ENCODE results near the gene ROGDI. TPM values are rescaled to one million over a fixed set of nuclear protein-coding genes. Genes with fewer than 3 reads are reported as not detected.

Gene ROGDI
- total and polyA plus RNA-seq, 10 of the 15 experiments (the other 5 are each of a cell fraction or from before 2014, with no cell fraction given) = 0.40 to 23.5 (median 12.3) TPM

- H3K27me3 ChIP-seq (replicated peaks in 1 of 2; ENCODE audit: control insufficient read depth in 2 of 2, insufficient read depth in 2 of 2, low read length in 1 of 2) = no peaks in the 10 kb centered on the region
- BruUV-seq (replicated peaks) = TSS peak; percentile 86
- intact Hi-C loops (cut with micrococcal nuclease; ENCODE audit: unreplicated experiment) = loop anchor here (2.0 to 10.0 kb wide), 4 partner anchors 35 to 189 kb away; partner anchors contain the start of genes ANKS3, DNAAF8, SEC14L5 and UBALD1
- no peaks in the 10 kb centered on the region for H4K20me1 ChIP-seq (ENCODE audit: control insufficient read depth, insufficient read depth)
- H3K9ac ChIP-seq (ENCODE audit: control insufficient read depth, insufficient read depth, low read length) = no peak overlapping the region
- TF ChIP-seq ZBTB4 (CRISPR knock-in tag; IDR thresholded peaks at IDR 0.05) = no peak
- 0 out of 2 replicates have a peak, but pooled peaks have one; percentile 18 for TF ChIP-seq POLR2A (IDR thresholded peaks at IDR 0.05; ENCODE audit: low read depth, low read length)
- SMC1A ChIA-PET (ENCODE audit: uncharacterized antibody, unreplicated experiment) = interaction anchor here (1.2 to 2.4 kb wide), 2 partner anchors 8 to 69 kb away, joined by 4 to 11 read pairs; partner anchors contain the start of gene DNAAF8
- H3K79me2 ChIP-seq (ENCODE audit: control insufficient read depth, insufficient read depth, low read length) = no peaks in the 10 kb centered on the region
- H3K4me3 ChIP-seq = no peak overlapping the region
- no peak for DNase-seq (ENCODE audit: low read depth, low spot score)
- no peak overlapping the region for H2AFZ ChIP-seq (ENCODE audit: control insufficient read depth, low read depth, low read length)
- peaks cover 20% of the 10 kb centered on the region for H3K4me1 ChIP-seq (ENCODE audit: control insufficient read depth, insufficient read depth, low read length)
- POLR2A ChIA-PET = interaction anchor here (1.2 kb wide), 1 partner anchor 22 kb away, joined by 3 read pairs; no protein-coding TSS in a partner anchor
- H3K9me3 ChIP-seq (replicated peaks; ENCODE audit: control insufficient read depth, insufficient read depth, low read length) = no peaks in the 10 kb centered on the region
- in situ Hi-C loops (cut with MboI) = no loop called here
- H3K27ac ChIP-seq (ENCODE audit: control insufficient read depth, insufficient read depth) = no peak overlapping the region
- CTCF ChIA-PET = interaction anchor here (0.7 kb wide), 1 partner anchor 57 kb away, joined by 3 read pairs; no protein-coding TSS in a partner anchor
- FAIRE-seq = no peak
- H3K36me3 ChIP-seq (ENCODE audit: control insufficient read depth in 2 of 2, insufficient read depth in 2 of 2, low read length in 1 of 2) = peaks cover 3 to 8% of the 10 kb centered on the region in 2 experiments
- 84% methylated on average over 26 of the region's 26 CpGs for WGBS (ENCODE audit: insufficient coverage, insufficient replicate concordance, low lambda C conversion rate, missing lambda C conversion rate)
- no peak for ATAC-seq
- RAD21 ChIA-PET (ENCODE audit: unreplicated experiment) = interaction anchor here (2.8 kb wide), 1 partner anchor 70 kb away, joined by 18 read pairs; the partner anchor contains the start of genes ANKS3 and DNAAF8
- H3K4me2 ChIP-seq (ENCODE audit: control insufficient read depth, insufficient read depth) = no peak overlapping the region
Measured at GRCh38 chr16:4803898-4804762, 1.7 kb upstream of the ROGDI start.
